Osteocyte (in vitro differentiated cells): ENCODE data around the gene LDLRAD2. TPM values are rescaled to one million over a fixed set of nuclear protein-coding genes. Genes with fewer than 3 reads are reported as not detected.

Experiments used
- DNase-seq: peaks from one replicate; pipeline ENCODE4 v3.0.0; 2021; ENCODE audit warnings: mixed read lengths; ENCODE audit not compliant: unreplicated experiment; ENCODE audit errors: extremely low spot score
- H3K27ac Mint-ChIP-seq: one replicate; pipeline ENCODE4 v1.8.0; 2021; ENCODE audit warnings: mild to moderate bottlenecking, mixed read lengths; ENCODE audit not compliant: unreplicated experiment
- H3K27me3 Mint-ChIP-seq: one replicate; pipeline ENCODE4 v1.8.0; 2021; ENCODE audit warnings: mixed read lengths; ENCODE audit not compliant: unreplicated experiment
- H3K36me3 Mint-ChIP-seq: one replicate; pipeline ENCODE4 v1.8.0; 2021; ENCODE audit warnings: mixed read lengths; ENCODE audit not compliant: unreplicated experiment
- H3K4me1 Mint-ChIP-seq: one replicate; pipeline ENCODE4 v1.8.0; 2021; ENCODE audit warnings: mixed read lengths; ENCODE audit not compliant: unreplicated experiment
- H3K4me3 Mint-ChIP-seq: one replicate; pipeline ENCODE4 v1.8.0; 2021; ENCODE audit warnings: mild to moderate bottlenecking, moderate library complexity, mixed read lengths; ENCODE audit not compliant: unreplicated experiment
- H3K9me3 Mint-ChIP-seq: one replicate; pipeline ENCODE4 v1.8.0; 2021; ENCODE audit warnings: mixed read lengths; ENCODE audit not compliant: unreplicated experiment
- total RNA-seq: library from RNA; stranded (reverse); gene quantifications from 2 replicates; pipeline ENCODE4 v1.2.1, GENCODE V29; 2021
- TF ChIP-seq, protein P1 (sequence below): fragments of 200-600 bp; sonication (generic); IDR thresholded peaks from 2 replicates; pipeline ENCODE4 v1.5.0; 2021; ENCODE audit warnings: antibody characterized with exemption, mild to moderate bottlenecking, moderate library complexity

LDLRAD2 gene
- total RNA-seq, 1 donor from 2014 or later = not detected

DNA sequence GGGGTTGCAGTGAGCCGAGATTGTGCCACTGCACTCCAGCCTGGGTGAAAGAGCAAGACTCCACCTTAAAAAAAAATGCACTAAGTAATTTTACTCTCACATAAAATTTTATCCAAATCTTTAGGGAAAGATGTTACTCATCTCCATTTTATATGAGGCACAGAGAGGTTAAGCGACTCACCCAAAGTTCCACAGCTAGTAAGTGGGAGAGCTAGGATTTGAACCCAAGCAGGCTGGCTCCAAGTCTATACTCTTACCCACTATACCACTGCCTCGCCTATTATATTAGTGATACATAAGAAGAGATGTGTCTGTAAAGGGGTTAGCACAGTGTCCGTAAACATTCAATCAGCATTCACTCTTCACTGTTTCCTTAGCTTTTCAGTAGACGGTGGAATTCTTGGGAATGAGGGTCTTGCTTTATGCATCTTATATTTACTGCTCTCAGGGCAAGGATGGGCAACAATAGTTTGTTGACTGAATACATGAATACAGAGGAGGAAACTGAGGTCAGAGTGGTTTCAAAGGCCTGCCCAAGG is 15.1 kb downstream of the LDLRAD2 start:
- TF ChIP-seq, protein P1, sequence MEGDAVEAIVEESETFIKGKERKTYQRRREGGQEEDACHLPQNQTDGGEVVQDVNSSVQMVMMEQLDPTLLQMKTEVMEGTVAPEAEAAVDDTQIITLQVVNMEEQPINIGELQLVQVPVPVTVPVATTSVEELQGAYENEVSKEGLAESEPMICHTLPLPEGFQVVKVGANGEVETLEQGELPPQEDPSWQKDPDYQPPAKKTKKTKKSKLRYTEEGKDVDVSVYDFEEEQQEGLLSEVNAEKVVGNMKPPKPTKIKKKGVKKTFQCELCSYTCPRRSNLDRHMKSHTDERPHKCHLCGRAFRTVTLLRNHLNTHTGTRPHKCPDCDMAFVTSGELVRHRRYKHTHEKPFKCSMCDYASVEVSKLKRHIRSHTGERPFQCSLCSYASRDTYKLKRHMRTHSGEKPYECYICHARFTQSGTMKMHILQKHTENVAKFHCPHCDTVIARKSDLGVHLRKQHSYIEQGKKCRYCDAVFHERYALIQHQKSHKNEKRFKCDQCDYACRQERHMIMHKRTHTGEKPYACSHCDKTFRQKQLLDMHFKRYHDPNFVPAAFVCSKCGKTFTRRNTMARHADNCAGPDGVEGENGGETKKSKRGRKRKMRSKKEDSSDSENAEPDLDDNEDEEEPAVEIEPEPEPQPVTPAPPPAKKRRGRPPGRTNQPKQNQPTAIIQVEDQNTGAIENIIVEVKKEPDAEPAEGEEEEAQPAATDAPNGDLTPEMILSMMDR = no peak
- DNase-seq = no peak
- no peaks in the 10 kb centered on the region for H3K27me3 Mint-ChIP-seq
- H3K27ac Mint-ChIP-seq = no peak overlapping the region
- H3K36me3 Mint-ChIP-seq = peaks cover 23% of the 10 kb centered on the region
- no peaks in the 10 kb centered on the region for H3K4me1 Mint-ChIP-seq
- H3K9me3 Mint-ChIP-seq = no peaks in the 10 kb centered on the region
- no peak overlapping the region for H3K4me3 Mint-ChIP-seq

DNA sequence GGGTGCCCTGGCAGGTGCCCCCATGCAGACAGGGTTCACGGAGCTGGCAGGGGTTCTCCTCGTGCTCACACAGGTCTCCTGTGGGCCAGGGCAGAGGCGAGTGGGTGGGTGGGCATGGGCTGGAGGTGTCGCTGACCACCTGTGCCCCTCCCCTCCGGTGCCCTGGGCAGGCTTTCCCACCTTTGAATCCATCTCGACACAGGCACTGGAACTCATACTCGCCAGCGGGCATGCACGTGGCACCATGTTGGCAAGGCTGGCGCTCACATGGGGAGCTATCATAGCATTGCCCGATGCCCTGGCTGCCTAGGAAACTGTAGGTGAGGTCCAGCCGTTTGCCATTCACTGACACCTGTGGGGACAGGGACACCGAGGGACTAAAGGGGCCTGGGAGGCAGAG is 16.0 kb downstream of the LDLRAD2 start:
- Mint-ChIP-seq H3K4me1 (no peaks in the 10 kb centered on the region), H3K36me3 (peaks cover 27% of the 10 kb centered on the region), H3K4me3 (no peak overlapping the region), H3K27ac (no peak overlapping the region), H3K9me3 (no peaks in the 10 kb centered on the region), H3K27me3 (no peaks in the 10 kb centered on the region)
- no peak for DNase-seq
- TF ChIP-seq, protein P1 = no peak

DNA sequence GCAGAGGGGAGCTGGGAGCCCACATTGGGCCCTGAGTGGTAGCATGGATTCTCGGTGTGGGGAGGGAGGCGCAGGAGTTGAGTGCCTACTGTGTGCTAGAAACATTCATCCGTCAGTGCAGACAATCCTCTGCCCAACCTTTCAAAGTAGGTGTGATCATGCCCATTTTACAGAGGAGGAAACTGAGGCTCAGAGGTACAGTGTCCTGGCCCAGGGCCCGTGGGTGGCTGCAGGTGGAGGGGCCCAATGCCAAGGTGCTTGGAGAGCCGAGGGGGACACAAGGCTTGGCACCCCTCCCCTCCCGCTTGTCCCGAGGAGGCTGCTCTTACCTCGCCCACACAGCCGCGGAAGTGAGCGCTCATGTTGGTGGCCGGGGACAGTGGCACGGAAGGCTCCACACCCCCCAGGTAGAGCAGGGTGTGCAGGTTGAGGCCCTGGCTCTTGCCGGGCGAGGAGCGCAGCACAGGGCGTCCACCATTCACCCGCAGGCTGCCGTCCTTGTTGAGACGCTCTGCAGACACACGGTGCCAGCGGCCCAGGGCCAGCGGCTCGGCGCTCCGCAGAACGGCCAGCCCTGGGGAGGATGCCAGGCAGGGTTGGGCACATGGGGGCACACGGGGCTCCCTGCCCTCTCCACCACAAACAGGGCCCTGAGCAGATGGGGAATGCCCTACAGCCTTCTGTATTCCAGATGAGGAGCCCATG is 16.6 kb downstream of the LDLRAD2 start:
- H3K27me3 Mint-ChIP-seq = no peaks in the 10 kb centered on the region
- TF ChIP-seq, protein P1 = no peak
- no peaks in the 10 kb centered on the region for H3K4me1 Mint-ChIP-seq
- H3K27ac Mint-ChIP-seq = no peak overlapping the region
- no peak overlapping the region for H3K4me3 Mint-ChIP-seq
- peaks cover 25% of the 10 kb centered on the region for H3K36me3 Mint-ChIP-seq
- DNase-seq = no peak
- H3K9me3 Mint-ChIP-seq = no peaks in the 10 kb centered on the region

DNA sequence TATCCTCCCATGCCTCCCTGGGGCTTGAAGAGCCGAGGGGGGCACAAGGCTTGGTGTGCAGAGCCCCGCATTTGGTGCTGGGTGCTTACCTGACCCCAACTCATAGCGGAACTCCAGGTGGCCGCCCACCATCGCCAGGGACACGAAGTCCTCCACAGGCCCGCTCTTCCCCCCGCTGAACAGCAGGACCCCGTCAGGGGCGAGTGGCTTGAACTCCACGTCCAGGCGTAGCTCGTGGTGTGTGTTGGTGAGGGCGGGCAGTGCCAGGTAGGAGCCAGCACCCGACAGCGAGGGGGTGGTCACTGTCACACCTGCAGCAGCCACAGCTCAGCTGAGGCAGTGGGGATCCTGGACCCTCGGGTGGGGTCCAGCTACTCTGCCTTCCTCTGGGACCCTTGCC is 17.2 kb downstream of the LDLRAD2 start:
- Mint-ChIP-seq H3K27ac (no peak overlapping the region), H3K27me3 (no peaks in the 10 kb centered on the region), H3K4me3 (no peak overlapping the region), H3K9me3 (peaks cover 3% of the 10 kb centered on the region), H3K4me1 (no peaks in the 10 kb centered on the region), H3K36me3 (peaks cover 29% of the 10 kb centered on the region)
- TF ChIP-seq, protein P1 = no peak
- DNase-seq = no peak

DNA sequence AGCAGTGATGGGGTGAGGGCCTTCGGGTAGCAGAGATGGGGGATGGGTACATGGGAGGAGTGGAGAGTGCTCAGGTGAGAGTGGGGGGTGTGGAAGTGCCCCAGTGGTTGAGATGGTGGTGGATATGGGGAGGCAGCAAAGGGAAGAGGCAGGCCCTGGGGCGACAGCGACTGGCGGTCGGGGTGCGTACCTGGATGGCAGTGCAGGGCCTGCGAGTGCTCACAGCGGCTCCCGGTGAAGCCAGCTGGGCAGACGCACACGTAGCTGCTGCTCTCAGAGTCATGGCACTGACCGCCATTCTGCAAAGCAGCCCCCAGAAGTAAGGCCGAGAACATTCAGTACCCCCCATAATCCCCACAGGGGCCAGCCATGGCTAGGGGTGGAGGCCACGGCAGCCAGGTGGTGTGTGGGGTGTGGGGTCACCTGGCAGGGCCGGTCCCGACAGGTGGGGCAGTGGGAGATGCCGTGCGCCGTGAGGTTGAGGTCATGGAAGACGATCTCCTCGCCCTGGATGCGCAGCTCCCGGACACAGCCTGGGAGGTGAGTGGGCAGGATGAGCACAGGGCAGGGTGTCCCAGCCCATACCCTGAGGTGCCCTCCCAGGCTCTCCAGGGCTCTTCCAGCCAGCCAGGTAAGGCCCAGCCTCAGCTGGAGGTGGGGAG is 18.9 kb downstream of the LDLRAD2 start:
- peaks cover 44% of the 10 kb centered on the region for H3K36me3 Mint-ChIP-seq
- H3K27me3 Mint-ChIP-seq = no peaks in the 10 kb centered on the region
- no peak overlapping the region for H3K4me3 Mint-ChIP-seq
- peaks cover 9% of the 10 kb centered on the region for H3K9me3 Mint-ChIP-seq
- no peak overlapping the region for H3K27ac Mint-ChIP-seq
- no peaks in the 10 kb centered on the region for H3K4me1 Mint-ChIP-seq
- TF ChIP-seq, protein P1 = no peak
- DNase-seq = no peak
